HAP-1 (cell line): ENCODE results near the gene GFRA1.
"Not testable (repeated sequence)": the region's sequence is repeated elsewhere in the genome, so short reads cannot be mapped to it uniquely, and the experiment has no call there.

ENCODE experiments used
- DNase-seq, 2 experiments: peaks; one replicate each; pipeline ENCODE4 v3.0.0-alpha.2; 2016 to 2020; ENCODE audit warnings: low spot score in 2 of 2
- H3K27me3 ChIP-seq: fragments of 250-450 bp; sonication (Bioruptor Pico); 2 replicates; pipeline ENCODE4 v1.5.1; 2020; ENCODE audit warnings: low read depth, mild to moderate bottlenecking, moderate library complexity
- H3K36me3 ChIP-seq: fragments of 250-450 bp; sonication (Bioruptor Pico); replicated peaks from 2 replicates; pipeline ENCODE4 v1.5.1; 2020; ENCODE audit warnings: mild to moderate bottlenecking
- H3K4me1 ChIP-seq: fragments of 250-450 bp; sonication (Bioruptor Pico); 2 replicates; pipeline ENCODE4 v1.5.1; 2020; ENCODE audit warnings: mild to moderate bottlenecking
- H3K4me3 ChIP-seq: fragments of 250-450 bp; sonication (Bioruptor Pico); 2 replicates; pipeline ENCODE4 v1.5.1; 2020; ENCODE audit warnings: mild to moderate bottlenecking, moderate library complexity
- H3K9me3 ChIP-seq: fragments of 250-450 bp; sonication (Bioruptor Pico); 2 replicates; pipeline ENCODE4 v1.5.1; 2020; ENCODE audit warnings: mild to moderate bottlenecking, moderate library complexity
- in situ Hi-C: fragments of 300-500 bp; cut with MboI; formaldehyde crosslinking; loops from 3 replicates; pipeline ENCODE4 v1.14.3; 2020; ENCODE audit warnings: low sequenced_read_pairs, inconsistent platforms, mixed read lengths

The GFRA1 gene

GRCh38 chr10:116165941-116166340, 107.1 kb downstream of the GFRA1 start:
- H3K9me3 ChIP-seq, in situ Hi-C loops, DNase-seq, H3K4me3 ChIP-seq, H3K4me1 ChIP-seq, H3K36me3 ChIP-seq: not testable (repeated sequence)
- H3K27me3 ChIP-seq = peaks cover 28% of the 10 kb centered on the region

GRCh38 chr10:116164291-116164690, 108.7 kb downstream of the GFRA1 start:
- in situ Hi-C loops = no loop called here
- DNase-seq = no peak
- Histone ChIP-seq H3K4me3 (no peak overlapping the region), H3K27me3 (peaks cover 18% of the 10 kb centered on the region), H3K36me3 (no peaks in the 10 kb centered on the region), H3K4me1 (no peaks in the 10 kb centered on the region), H3K9me3 (no peaks in the 10 kb centered on the region)

DNA sequence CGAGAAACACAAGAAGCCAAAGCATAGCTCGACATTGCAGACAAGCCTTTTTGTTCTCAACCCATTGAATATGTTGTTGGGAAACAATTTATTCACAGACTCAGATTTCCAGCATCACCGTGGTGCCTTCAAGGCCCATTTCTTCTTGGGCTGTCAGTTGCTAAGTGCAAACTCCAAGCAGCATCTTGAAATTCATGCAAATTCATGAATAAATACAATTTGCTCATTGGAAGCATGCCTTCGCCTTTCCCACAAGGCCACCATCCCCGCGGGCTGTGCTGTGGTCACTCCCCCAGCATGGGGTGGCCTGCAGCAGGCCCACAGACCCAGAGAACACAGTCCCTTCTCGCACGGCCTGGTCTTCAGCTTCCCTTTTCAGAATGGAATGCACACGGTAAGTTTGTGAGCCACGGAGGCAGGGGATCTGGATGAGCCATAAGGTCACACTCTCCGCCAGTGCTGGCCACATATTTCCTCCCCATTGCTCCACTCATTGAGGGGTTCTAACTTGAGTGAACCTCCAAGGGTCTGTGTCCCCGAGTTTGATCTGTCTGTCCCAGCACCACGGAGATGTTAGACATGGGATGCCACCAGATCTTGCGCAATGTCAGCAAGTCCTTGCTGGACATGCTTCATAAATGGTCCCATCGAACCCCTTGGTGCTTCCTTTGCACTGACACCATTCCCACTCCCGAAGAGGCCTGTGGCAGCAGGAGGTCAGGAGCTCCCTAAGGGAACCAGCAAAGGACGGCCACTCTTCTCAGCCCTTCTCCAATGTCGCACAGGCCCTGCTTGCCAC, 109.5 kb downstream of the GFRA1 start:
- Histone ChIP-seq H3K4me1 (no peaks in the 10 kb centered on the region), H3K27me3 (peaks cover 11% of the 10 kb centered on the region), H3K4me3 (no peak overlapping the region), H3K9me3 (no peaks in the 10 kb centered on the region), H3K36me3 (no peaks in the 10 kb centered on the region)
- in situ Hi-C loops = no loop called here
- DNase-seq = no peak

GRCh38 chr10:116162851-116163250, 110.2 kb downstream of the GFRA1 start:
- no peak overlapping the region for H3K4me3 ChIP-seq
- no peaks in the 10 kb centered on the region for H3K36me3 ChIP-seq
- DNase-seq = no peak
- H3K27me3 ChIP-seq = peaks cover 5% of the 10 kb centered on the region
- H3K9me3 ChIP-seq = no peaks in the 10 kb centered on the region
- in situ Hi-C loops = no loop called here
- H3K4me1 ChIP-seq = no peaks in the 10 kb centered on the region

GRCh38 chr10:116160271-116160670, 112.7 kb downstream of the GFRA1 start:
- in situ Hi-C loops = no loop called here
- Histone ChIP-seq H3K4me3 (no peak overlapping the region), H3K27me3 (peaks cover 7% of the 10 kb centered on the region; the same call in 1 of the 2 replicates), H3K9me3 (no peaks in the 10 kb centered on the region), H3K4me1 (no peaks in the 10 kb centered on the region), H3K36me3 (no peaks in the 10 kb centered on the region)
- no peak for DNase-seq

- H3K4me1 ChIP-seq = no peaks in the 10 kb centered on the region
- no peak overlapping the region for H3K4me3 ChIP-seq
- peaks cover 7% of the 10 kb centered on the region; the same call in 1 of the 2 replicates for H3K27me3 ChIP-seq
- no peaks in the 10 kb centered on the region for H3K9me3 ChIP-seq
- in situ Hi-C loops = no loop called here
- no peaks in the 10 kb centered on the region for H3K36me3 ChIP-seq
- no peak for DNase-seq
These were observed 113.8 kb downstream of the GFRA1 start for GRCh38 chr10:116159197-116159596.

DNA sequence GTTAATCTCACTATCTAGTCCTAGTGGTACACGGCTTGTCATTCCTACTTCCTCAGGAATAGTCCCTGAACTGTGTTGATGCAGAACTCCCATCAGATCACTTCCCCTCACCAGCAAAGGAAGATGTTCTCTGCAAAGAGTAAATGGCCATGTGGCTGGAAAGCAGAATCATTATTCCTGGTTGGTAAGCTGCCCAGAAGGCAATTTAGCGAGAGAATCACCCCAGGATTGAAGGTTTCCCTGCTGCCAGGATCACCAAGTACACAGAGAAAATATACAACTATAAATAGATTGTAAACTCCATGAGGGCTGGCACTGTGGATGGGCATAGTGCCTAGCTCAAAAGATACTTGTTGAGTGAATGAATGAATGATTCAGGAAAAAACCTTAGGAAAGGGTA, 115.0 kb downstream of the GFRA1 start:
- no peak overlapping the region for H3K4me3 ChIP-seq
- in situ Hi-C loops = no loop called here
- H3K4me1 ChIP-seq = no peaks in the 10 kb centered on the region
- DNase-seq = no peak
- no peaks in the 10 kb centered on the region for H3K9me3 ChIP-seq
- no peaks in the 10 kb centered on the region for H3K36me3 ChIP-seq
- peaks cover 7% of the 10 kb centered on the region; the same call in 1 of the 2 replicates for H3K27me3 ChIP-seq

- no peak for DNase-seq
- no peaks in the 10 kb centered on the region for H3K36me3 ChIP-seq
- H3K4me1 ChIP-seq = no peaks in the 10 kb centered on the region
- in situ Hi-C loops = no loop called here
- H3K9me3 ChIP-seq = no peaks in the 10 kb centered on the region
- peaks cover 7% of the 10 kb centered on the region; the same call in 1 of the 2 replicates for H3K27me3 ChIP-seq
- H3K4me3 ChIP-seq = no peak overlapping the region
These were observed 115.5 kb downstream of the GFRA1 start for GRCh38 chr10:116157485-116157884.

- Histone ChIP-seq H3K4me1 (no peaks in the 10 kb centered on the region), H3K36me3 (no peaks in the 10 kb centered on the region), H3K4me3 (no peak overlapping the region), H3K9me3 (no peaks in the 10 kb centered on the region), H3K27me3 (peaks cover 7% of the 10 kb centered on the region; the same call in 1 of the 2 replicates)
- no peak for DNase-seq
- in situ Hi-C loops = no loop called here
These were observed 116.2 kb downstream of the GFRA1 start for GRCh38 chr10:116156819-116157218.

DNA sequence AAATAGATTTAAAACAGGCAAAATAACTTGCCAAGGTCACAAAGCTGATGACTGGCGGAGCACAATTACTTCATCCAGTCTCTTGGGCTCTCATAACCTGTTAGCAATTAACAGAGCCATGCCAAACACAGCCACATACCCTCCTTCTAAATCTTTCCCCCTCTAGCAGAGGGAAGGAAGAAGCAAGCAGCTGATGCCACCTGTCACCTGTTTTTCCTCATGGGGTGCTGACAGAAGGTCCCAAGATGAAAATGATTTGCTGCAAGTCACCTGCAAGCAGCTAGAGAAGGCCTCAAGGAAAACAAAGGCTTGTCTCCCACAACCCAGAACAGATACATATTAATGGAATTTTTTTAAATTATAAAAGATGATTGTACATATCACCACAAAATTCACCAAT, 117.8 kb downstream of the GFRA1 start:
- Histone ChIP-seq H3K27me3 (peaks cover 5% of the 10 kb centered on the region; the same call in 1 of the 2 replicates), H3K4me1 (no peaks in the 10 kb centered on the region), H3K9me3 (no peaks in the 10 kb centered on the region), H3K4me3 (no peak overlapping the region), H3K36me3 (no peaks in the 10 kb centered on the region)
- in situ Hi-C loops = no loop called here
- no peak for DNase-seq

DNA sequence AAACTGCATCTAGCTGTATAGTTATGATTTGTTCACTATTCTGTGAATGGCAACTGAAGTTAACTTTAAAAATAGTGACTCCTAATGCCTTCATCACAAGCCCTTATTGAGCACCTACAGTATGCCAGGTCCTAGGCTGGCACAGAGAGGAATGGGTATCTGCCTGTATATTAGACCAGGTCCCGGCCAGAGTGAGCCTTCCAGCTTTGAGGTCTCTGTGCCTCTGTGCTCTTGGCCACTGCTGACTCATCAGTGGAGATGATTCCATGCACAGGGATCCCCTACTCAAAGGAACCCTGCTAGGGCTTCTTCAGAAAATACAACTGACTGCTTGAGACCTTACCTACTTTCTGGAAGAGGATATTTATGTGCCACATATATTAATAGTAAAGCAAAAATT, 118.4 kb downstream of the GFRA1 start:
- in situ Hi-C loops = no loop called here
- peaks cover 3% of the 10 kb centered on the region; the same call in 1 of the 2 replicates for H3K27me3 ChIP-seq
- no peak for DNase-seq
- no peaks in the 10 kb centered on the region for H3K9me3 ChIP-seq
- H3K4me1 ChIP-seq = no peaks in the 10 kb centered on the region
- no peak overlapping the region for H3K4me3 ChIP-seq
- H3K36me3 ChIP-seq = no peaks in the 10 kb centered on the region

- H3K27me3 ChIP-seq = no peaks in the 10 kb centered on the region; the same call in 1 of the 2 replicates
- H3K4me1 ChIP-seq = no peaks in the 10 kb centered on the region
- H3K36me3 ChIP-seq = no peaks in the 10 kb centered on the region
- in situ Hi-C loops = no loop called here
- H3K4me3 ChIP-seq = no peak overlapping the region
- DNase-seq = no peak
- H3K9me3 ChIP-seq = no peaks in the 10 kb centered on the region
These were observed 121.9 kb downstream of the GFRA1 start for GRCh38 chr10:116151076-116151475.

GRCh38 chr10:116150606-116151005, 122.4 kb downstream of the GFRA1 start:
- DNase-seq = no peak
- H3K36me3 ChIP-seq = no peaks in the 10 kb centered on the region
- H3K27me3 ChIP-seq = peaks cover 2% of the 10 kb centered on the region
- no peaks in the 10 kb centered on the region for H3K4me1 ChIP-seq
- no peaks in the 10 kb centered on the region for H3K9me3 ChIP-seq
- H3K4me3 ChIP-seq = no peak overlapping the region
- in situ Hi-C loops = no loop called here

- H3K9me3 ChIP-seq = no peaks in the 10 kb centered on the region
- no peaks in the 10 kb centered on the region for H3K4me1 ChIP-seq
- H3K4me3 ChIP-seq = no peak overlapping the region
- in situ Hi-C loops = no loop called here
- no peak for DNase-seq
- H3K27me3 ChIP-seq = peaks cover 10% of the 10 kb centered on the region
- no peaks in the 10 kb centered on the region for H3K36me3 ChIP-seq
These were observed 125.7 kb downstream of the GFRA1 start for GRCh38 chr10:116147147-116147905.
